ENCODE data around the gene PHF21A.

Gene PHF21A

GRCh38 chr11:45937916-45938315 is 183.3 kb downstream of the PHF21A start:
- DNase-seq (ENCODE audit: low read depth, low spot score) = no peak
- Histone ChIP-seq H3K27ac (ENCODE audit: low read length) (no peak overlapping the region), H3K4me3 (ENCODE audit: low read length) (no peak overlapping the region), H3K27me3 (ENCODE audit: control insufficient read depth, insufficient read depth, low read length) (no peaks in the 10 kb centered on the region), H3K36me3 (ENCODE audit: control insufficient read depth, insufficient read depth, low read length) (peaks cover 10% of the 10 kb centered on the region; the same call in 1 of the 2 replicates), H3K4me1 (ENCODE audit: control insufficient read depth, insufficient read depth, low read length) (no peaks in the 10 kb centered on the region), H3K9me3 (ENCODE audit: control insufficient read depth, insufficient read depth, low read length) (no peaks in the 10 kb centered on the region)
- WGBS (ENCODE audit: insufficient coverage, insufficient read length) = no CpG with 5 or more reads among the region's 10 CpGs

- H3K9me3 ChIP-seq (ENCODE audit: control insufficient read depth, insufficient read depth, low read length) = no peaks in the 10 kb centered on the region
- H3K4me3 ChIP-seq (ENCODE audit: low read length) = no peak overlapping the region
- no peak overlapping the region for H3K27ac ChIP-seq (ENCODE audit: low read length)
- H3K4me1 ChIP-seq (ENCODE audit: control insufficient read depth, insufficient read depth, low read length) = no peaks in the 10 kb centered on the region
- WGBS (ENCODE audit: insufficient coverage, insufficient read length) = no CpG with 5 or more reads among the region's 4 CpGs
- no peaks in the 10 kb centered on the region for H3K27me3 ChIP-seq (ENCODE audit: control insufficient read depth, insufficient read depth, low read length)
- peaks cover 12% of the 10 kb centered on the region; the same call in 1 of the 2 replicates for H3K36me3 ChIP-seq (ENCODE audit: control insufficient read depth, insufficient read depth, low read length)
- DNase-seq (ENCODE audit: low read depth, low spot score) = no peak
Measured at GRCh38 chr11:45936511-45937054, 184.7 kb downstream of the PHF21A start.

GRCh38 chr11:45935349-45936064 is 185.7 kb downstream of the PHF21A start:
- Histone ChIP-seq H3K9me3 (ENCODE audit: control insufficient read depth, insufficient read depth, low read length) (no peaks in the 10 kb centered on the region), H3K27me3 (ENCODE audit: control insufficient read depth, insufficient read depth, low read length) (no peaks in the 10 kb centered on the region), H3K4me1 (ENCODE audit: control insufficient read depth, insufficient read depth, low read length) (no peaks in the 10 kb centered on the region), H3K4me3 (ENCODE audit: low read length) (no peak overlapping the region), H3K36me3 (ENCODE audit: control insufficient read depth, insufficient read depth, low read length) (peaks cover 12% of the 10 kb centered on the region; the same call in 1 of the 2 replicates), H3K27ac (ENCODE audit: low read length) (no peak overlapping the region)
- DNase-seq (ENCODE audit: low read depth, low spot score) = no peak
- WGBS (ENCODE audit: insufficient coverage, insufficient read length) = no CpG with 5 or more reads among the region's 8 CpGs

- DNase-seq (ENCODE audit: low read depth, low spot score) = no peak
- H3K4me3 ChIP-seq (ENCODE audit: low read length) = no peak overlapping the region
- no peak overlapping the region for H3K27ac ChIP-seq (ENCODE audit: low read length)
- H3K36me3 ChIP-seq (ENCODE audit: control insufficient read depth, insufficient read depth, low read length) = peaks cover 12% of the 10 kb centered on the region; the same call in 1 of the 2 replicates
- no peaks in the 10 kb centered on the region for H3K9me3 ChIP-seq (ENCODE audit: control insufficient read depth, insufficient read depth, low read length)
- no CpG with 5 or more reads among the region's 12 CpGs for WGBS (ENCODE audit: insufficient coverage, insufficient read length)
- H3K27me3 ChIP-seq (ENCODE audit: control insufficient read depth, insufficient read depth, low read length) = no peaks in the 10 kb centered on the region
- no peaks in the 10 kb centered on the region for H3K4me1 ChIP-seq (ENCODE audit: control insufficient read depth, insufficient read depth, low read length)
Measured at GRCh38 chr11:45934580-45935318, 186.5 kb downstream of the PHF21A start.

GRCh38 chr11:45933846-45934579 is 187.2 kb downstream of the PHF21A start:
- H3K27me3 ChIP-seq (ENCODE audit: control insufficient read depth, insufficient read depth, low read length) = no peaks in the 10 kb centered on the region

GRCh38 chr11:45933131-45933831 is 188.0 kb downstream of the PHF21A start:
- WGBS (ENCODE audit: insufficient coverage, insufficient read length) = no CpG with 5 or more reads among the region's 15 CpGs

More at GRCh38 chr11:45933846-45934579, 187.2 kb downstream of the PHF21A start:
- no peak for DNase-seq (ENCODE audit: low read depth, low spot score)
- Histone ChIP-seq H3K36me3 (ENCODE audit: control insufficient read depth, insufficient read depth, low read length) (peaks cover 12% of the 10 kb centered on the region), H3K4me1 (ENCODE audit: control insufficient read depth, insufficient read depth, low read length) (no peaks in the 10 kb centered on the region), H3K27ac (ENCODE audit: low read length) (no peak overlapping the region), H3K9me3 (ENCODE audit: control insufficient read depth, insufficient read depth, low read length) (no peaks in the 10 kb centered on the region), H3K4me3 (ENCODE audit: low read length) (no peak overlapping the region)
- WGBS (ENCODE audit: insufficient coverage, insufficient read length) = no CpG with 5 or more reads among the region's 21 CpGs

GRCh38 chr11:45932217-45932616 is 189.0 kb downstream of the PHF21A start:
- peaks cover 26% of the 10 kb centered on the region for H3K36me3 ChIP-seq (ENCODE audit: control insufficient read depth, insufficient read depth, low read length)
- no CpG with 5 or more reads among the region's 8 CpGs for WGBS (ENCODE audit: insufficient coverage, insufficient read length)
- no peaks in the 10 kb centered on the region for H3K4me1 ChIP-seq (ENCODE audit: control insufficient read depth, insufficient read depth, low read length)
- H3K9me3 ChIP-seq (ENCODE audit: control insufficient read depth, insufficient read depth, low read length) = no peaks in the 10 kb centered on the region
- H3K27ac ChIP-seq (ENCODE audit: low read length) = no peak overlapping the region
- no peak overlapping the region for H3K4me3 ChIP-seq (ENCODE audit: low read length)
- DNase-seq (ENCODE audit: low read depth, low spot score) = no peak
- H3K27me3 ChIP-seq (ENCODE audit: control insufficient read depth, insufficient read depth, low read length) = no peaks in the 10 kb centered on the region

More at GRCh38 chr11:45933131-45933831, 188.0 kb downstream of the PHF21A start:
- Histone ChIP-seq H3K36me3 (ENCODE audit: control insufficient read depth, insufficient read depth, low read length) (peaks cover 16% of the 10 kb centered on the region), H3K4me1 (ENCODE audit: control insufficient read depth, insufficient read depth, low read length) (no peaks in the 10 kb centered on the region), H3K27ac (ENCODE audit: low read length) (no peak overlapping the region), H3K27me3 (ENCODE audit: control insufficient read depth, insufficient read depth, low read length) (no peaks in the 10 kb centered on the region), H3K4me3 (ENCODE audit: low read length) (no peak overlapping the region), H3K9me3 (ENCODE audit: control insufficient read depth, insufficient read depth, low read length) (no peaks in the 10 kb centered on the region)
- DNase-seq (ENCODE audit: low read depth, low spot score) = no peak

- Histone ChIP-seq H3K4me1 (ENCODE audit: control insufficient read depth, insufficient read depth, low read length) (no peaks in the 10 kb centered on the region), H3K36me3 (ENCODE audit: control insufficient read depth, insufficient read depth, low read length) (peaks cover 29% of the 10 kb centered on the region), H3K9me3 (ENCODE audit: control insufficient read depth, insufficient read depth, low read length) (no peaks in the 10 kb centered on the region), H3K27me3 (ENCODE audit: control insufficient read depth, insufficient read depth, low read length) (no peaks in the 10 kb centered on the region), H3K27ac (ENCODE audit: low read length) (no peak overlapping the region), H3K4me3 (ENCODE audit: low read length) (no peak overlapping the region)
- DNase-seq (ENCODE audit: low read depth, low spot score) = no peak
- WGBS (ENCODE audit: insufficient coverage, insufficient read length) = no CpG with 5 or more reads among the region's 10 CpGs
Measured at GRCh38 chr11:45931739-45932138, 189.5 kb downstream of the PHF21A start.

- Histone ChIP-seq H3K27ac (ENCODE audit: low read length) (no peak overlapping the region), H3K4me3 (ENCODE audit: low read length) (no peak overlapping the region), H3K4me1 (ENCODE audit: control insufficient read depth, insufficient read depth, low read length) (no peaks in the 10 kb centered on the region), H3K36me3 (ENCODE audit: control insufficient read depth, insufficient read depth, low read length) (peaks cover 36% of the 10 kb centered on the region), H3K9me3 (ENCODE audit: control insufficient read depth, insufficient read depth, low read length) (no peaks in the 10 kb centered on the region), H3K27me3 (ENCODE audit: control insufficient read depth, insufficient read depth, low read length) (no peaks in the 10 kb centered on the region)
- no CpG with 5 or more reads among the region's 8 CpGs for WGBS (ENCODE audit: insufficient coverage, insufficient read length)
- no peak for DNase-seq (ENCODE audit: low read depth, low spot score)
Measured at GRCh38 chr11:45930951-45931570, 190.2 kb downstream of the PHF21A start.
